Gastrocnemius medialis (tissue), 4 donors: Measurements from ENCODE around the gene NINJ2.

Experiments used
- CTCF ChIP-seq, 5 experiments: fragments of 450-650 bp in 3 of 5; fragments of 200-600 bp in 2 of 5; sonication (generic) in 2 of 5; IDR thresholded peaks in 4 of 5; conservative IDR thresholded peaks in 1 of 5; 1 replicate in 4 of 5; 2 replicates in 1 of 5; pipeline ENCODE4 v1.5.1; 2016 to 2019; ENCODE audit warnings: antibody characterized with exemption in 5 of 5, mild to moderate bottlenecking in 3 of 5, moderate library complexity in 3 of 5
- POLR2A ChIP-seq, 2 donors: fragments of 450-650 bp; IDR thresholded peaks; one replicate each; pipeline ENCODE4 v1.6.1; 2017; ENCODE audit warnings: antibody characterized with exemption in 2 of 2, mild to moderate bottlenecking in 2 of 2, moderate library complexity in 2 of 2

GRCh38 chr12:607541-608001 lies 55.7 kb downstream of the NINJ2 start:
- TF ChIP-seq CTCF (IDR thresholded peaks at IDR 0.05 in 4 of 5, conservative IDR thresholded peaks at IDR 0.05 in 1 of 5) (no peak), POLR2A (IDR thresholded peaks at IDR 0.05) (no peak)
